GM19463 (cell line): ENCODE data around the gene BACE2.
"Not testable (repeated sequence)": the region's sequence is repeated elsewhere in the genome, so short reads cannot be mapped to it uniquely, and the experiment has no call there.

Experiments
- ATAC-seq: cut with Tn5 transposase; IDR thresholded peaks from one replicate; pipeline ENCODE4 v1.9.1; 2021; ENCODE audit warnings: mild to moderate bottlenecking, moderate library complexity; ENCODE audit not compliant: unreplicated experiment

The BACE2 gene

DNA sequence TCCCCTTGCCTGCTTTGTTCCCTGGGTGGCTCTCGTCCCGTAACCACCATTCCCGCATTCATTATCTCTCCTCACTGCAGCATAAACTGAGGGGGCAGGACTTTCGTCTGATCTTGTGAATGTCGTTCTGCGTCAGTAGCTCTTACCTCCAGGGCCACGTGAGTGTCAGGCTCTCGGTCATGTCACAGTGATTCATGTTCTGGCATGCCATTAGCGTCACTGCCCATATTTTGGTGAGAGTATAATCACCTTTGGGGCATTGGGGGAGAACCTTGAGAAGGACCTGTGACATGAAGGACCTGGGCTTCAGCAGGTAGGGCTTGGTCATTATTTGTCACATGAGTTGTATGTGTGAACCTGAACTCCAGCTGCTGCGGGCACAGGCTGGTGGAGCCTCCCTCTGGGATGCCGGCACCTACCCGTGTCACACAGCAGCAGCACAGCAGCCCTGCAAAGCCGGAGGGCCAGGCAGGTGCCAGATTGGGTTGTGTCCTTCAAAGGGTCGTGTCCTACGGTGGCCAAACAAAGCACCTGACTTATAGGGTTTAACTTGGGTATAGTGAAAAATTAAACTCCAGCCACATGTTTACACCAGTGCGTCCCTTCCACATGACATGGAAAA, 68.5 kb downstream of the BACE2 start:
- no peak for ATAC-seq

DNA sequence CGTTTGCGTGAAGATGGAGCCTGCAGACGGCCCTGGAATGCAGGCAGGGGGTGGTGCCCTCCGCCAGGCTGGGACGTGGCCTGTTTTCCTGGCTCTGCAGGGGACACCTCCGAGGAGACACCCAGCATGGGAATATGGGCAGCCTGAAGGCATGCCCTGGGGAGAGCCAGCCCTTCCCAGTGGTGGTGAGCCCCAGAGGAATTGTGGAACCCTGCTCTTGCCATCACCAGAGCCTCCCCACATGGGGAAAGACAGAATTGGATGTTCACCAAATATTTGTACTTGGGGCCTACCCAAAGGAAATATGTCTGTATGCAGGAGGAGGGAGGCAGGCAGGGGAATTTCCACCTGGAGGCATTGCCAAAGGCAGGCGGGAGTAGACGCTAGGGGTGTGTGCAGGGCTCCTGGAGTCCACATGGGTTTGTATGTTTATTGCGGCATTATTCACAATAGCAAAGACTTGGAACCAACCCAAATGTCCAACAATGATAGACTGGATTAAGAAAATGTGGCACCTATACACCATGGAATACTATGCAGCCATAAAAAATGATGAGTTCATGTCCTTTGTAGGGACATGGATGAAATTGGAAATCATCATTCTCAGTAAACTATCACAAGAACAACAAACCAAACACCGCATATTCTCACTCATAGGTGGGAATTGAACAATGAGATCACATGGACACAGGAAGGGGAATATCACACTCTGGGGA, 70.3 kb downstream of the BACE2 start:
- ATAC-seq, result not testable (repeated sequence)

DNA sequence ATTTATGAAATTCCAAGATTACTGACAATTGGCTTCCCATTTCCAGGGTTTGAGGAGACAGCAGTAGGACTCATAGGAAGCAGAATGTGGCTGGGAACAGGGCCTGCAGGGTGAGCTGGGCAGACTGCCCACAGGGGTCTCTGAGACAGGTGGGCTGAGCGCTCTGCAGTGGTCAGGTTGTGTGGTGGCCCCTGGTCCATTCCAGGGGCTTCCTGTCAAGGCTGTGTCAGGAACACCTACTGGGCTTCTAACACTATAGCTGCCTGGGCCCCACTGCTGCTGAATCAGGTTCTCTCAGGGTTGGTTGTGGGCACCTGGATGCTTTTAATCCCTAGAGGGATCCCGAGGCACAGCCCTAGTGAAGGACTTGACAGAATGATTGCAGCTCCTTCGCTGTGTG, 72.1 kb downstream of the BACE2 start:
- no peak for ATAC-seq

DNA sequence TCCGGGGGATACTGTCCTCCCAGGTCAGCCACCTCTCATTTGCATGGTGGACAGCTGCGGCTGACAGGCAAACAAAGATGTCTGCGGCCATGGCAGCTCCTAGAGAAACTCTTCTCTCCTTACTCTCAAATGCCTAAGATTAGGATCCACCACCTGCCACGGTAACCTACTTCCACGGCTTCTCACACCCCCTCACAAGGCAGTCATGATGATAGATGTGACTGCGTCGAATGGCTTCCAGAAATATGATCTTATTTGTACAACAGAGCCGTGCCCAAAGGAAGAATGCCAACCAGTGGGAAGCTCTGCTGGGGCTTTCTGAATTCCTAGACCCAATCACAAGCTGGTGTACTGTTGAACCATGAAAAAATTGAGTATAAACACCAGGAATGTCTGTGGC, 73.4 kb downstream of the BACE2 start:
- no peak for ATAC-seq

DNA sequence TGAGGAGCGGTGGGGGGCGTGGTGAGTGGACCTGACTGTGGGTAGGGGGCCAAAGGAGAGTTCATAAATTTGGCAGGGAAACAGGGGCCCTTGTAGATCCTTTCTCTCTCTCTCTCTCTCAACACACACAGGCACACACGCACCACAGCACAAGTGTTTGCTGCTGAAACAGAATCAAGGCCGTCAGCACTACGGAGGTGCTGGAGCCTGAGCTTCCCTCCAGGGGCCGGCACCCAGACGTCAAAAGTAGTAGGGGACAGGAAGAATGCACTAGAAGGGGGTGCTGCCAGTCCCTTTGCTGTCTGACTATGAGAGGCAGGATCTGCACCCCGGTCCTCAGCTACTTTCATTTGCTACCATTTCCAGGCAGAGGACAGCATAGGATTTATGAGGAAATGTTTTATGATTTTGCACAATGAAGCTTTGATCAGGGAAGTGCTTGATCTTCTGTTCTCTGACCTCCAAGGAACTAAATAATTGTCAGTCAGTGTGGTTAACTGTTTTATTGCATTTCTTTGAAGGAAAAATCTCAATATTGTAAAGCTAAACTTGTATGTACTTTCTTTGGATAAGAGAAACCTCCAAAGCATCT, 74.4 kb downstream of the BACE2 start:
- ATAC-seq, result no peak

DNA sequence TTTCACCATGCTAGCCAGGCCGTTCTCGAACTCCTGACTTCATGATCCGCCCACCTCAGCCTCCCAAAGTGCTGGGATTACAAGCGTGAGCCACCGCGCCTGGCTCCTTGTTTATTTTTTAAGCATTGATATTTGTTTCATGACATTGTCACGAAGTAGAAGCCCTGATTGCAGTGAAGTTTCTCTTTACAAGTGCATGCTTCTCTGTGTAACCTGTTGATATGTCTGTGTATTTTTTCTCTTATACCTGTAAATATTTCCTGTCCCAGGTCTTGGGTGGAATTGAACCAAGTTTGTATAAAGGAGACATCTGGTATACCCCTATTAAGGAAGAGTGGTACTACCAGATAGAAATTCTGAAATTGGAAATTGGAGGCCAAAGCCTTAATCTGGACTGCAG, 75.1 kb downstream of the BACE2 start:
- ATAC-seq, result no peak

DNA sequence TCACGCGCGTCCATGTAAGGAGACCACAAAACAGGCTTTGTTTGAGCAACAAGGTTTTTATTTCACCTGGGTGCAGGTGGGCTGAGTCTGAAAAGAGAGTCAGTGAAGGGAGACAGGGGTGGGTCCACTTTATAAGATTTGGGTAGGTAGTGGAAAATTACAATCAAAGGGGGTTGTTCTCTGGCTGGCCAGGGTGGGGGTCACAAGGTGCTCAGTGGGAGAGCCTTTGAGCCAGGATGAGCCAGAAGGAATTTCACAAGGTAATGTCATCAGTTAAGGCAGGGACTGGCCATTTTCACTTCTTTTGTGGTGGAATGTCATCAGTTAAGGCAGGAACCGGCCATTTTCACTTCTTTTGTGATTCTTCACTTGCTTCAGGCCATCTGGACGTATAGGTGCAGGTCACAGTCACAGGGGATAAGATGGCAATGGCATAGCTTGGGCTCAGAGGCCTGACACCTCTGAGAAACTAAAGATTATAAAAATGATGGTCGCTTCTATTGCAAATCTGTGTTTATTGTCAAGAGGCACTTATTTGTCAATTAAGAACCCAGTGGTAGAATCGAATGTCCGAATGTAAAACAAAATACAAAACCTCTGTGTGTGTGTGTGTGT, 76.4 kb downstream of the BACE2 start:
- ATAC-seq, result not testable (repeated sequence)

DNA sequence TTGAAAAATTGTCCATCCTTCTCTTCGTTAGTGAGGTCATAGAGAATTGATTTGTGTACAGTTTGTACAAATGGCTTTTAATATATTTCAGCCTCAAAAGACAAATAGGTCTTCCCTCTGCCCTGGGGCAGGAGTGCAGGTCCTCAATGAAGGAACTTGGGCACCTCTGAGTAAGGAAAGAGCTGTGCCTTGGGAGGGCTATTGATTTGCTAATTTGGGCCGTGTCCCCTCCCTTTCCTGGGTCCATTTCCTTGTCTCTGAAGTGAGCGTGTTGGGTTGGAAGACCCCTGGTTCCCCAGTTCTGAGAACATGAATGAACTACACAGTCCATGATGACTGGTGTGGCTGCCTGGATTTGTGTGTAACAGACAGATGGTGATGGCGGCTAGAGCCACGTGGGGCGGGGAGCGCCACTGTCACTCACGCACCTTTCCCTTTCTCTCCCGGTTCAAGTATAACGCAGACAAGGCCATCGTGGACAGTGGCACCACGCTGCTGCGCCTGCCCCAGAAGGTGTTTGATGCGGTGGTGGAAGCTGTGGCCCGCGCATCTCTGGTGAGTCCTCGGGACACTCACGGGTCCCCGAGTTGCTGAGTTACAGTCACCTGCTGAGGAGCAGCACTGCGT, 77.7 kb downstream of the BACE2 start:
- ATAC-seq, result no peak

DNA sequence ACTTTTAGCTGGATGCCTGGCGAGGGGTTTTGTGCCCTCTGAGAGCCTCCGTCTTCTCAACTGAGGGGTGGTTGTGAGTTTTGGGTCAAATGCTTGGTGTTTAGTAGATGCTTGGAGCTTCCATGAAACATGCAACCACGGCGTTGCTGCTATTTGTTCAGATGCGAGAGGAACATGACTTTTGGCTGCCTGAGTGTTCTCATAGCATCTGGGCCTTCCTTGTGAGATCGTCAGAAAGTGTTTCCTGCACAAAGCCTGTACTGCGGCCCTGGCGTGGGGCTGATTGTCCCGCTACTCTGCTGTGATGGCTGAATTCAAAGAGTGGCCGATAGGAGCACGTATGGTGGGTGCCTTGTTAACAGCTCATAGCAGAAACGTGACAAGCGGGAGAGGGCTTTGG, 78.8 kb downstream of the BACE2 start:
- ATAC-seq, result no peak

DNA sequence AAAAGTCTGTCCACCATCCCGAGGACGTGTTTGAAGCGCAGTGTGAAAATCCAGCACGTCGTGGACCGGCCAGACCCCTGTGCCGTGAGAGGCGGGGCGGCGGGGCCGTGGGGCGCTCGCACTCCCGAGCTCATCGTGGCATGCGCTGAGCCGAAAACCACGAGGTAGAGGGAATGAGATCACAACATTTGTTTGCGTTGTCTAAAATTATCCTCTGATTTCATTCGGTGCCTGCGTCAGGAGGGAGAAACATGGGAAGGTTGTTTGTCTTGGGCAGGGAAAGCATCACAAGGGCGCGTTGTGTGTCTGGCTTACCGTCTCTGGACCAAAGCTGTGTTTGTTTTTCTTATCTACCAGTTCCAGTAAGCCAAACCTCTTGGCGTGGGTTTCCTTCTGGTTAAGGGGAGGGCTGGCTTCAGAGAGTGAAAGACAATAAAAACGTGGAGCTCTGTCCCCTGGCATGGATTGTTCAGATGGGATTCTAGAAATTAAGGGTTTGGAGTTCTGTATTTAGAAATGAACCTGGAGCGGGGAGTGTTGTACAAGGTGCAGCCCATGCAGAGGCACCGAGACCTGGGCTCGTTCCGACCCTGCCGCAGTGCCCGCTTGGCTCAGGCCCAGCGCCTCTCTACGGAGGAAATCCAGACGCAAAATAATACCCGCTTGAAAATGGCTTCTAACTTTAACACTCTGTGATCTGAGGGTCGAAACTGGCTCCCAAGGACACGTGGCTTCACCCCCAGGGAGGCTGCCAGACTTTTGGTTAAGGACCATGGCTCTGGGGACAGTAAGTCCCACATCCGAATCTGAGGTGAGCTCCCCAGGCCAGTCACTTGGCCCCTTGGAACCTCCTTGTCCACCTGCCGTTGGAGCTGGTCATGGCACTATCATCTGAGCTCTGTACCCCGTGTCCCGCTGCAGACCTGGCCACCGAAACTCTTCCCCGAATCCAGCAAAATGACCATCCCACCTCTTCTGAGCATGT, 79.9 kb downstream of the BACE2 start:
- ATAC-seq, result no peak

DNA sequence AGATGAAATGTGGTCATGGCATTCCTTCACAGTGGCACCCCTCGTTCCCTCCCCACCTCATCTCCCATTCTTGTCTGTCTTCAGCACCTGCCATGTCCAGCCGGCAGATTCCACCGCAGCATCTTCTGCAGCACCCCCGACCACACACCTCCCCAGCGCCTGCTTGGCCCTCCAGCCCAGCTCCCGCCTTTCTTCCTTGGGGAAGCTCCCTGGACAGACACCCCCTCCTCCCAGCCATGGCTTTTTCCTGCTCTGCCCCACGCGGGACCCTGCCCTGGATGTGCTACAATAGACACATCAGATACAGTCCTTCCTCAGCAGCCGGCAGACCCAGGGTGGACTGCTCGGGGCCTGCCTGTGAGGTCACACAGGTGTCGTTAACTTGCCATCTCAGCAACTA, 81.5 kb downstream of the BACE2 start:
- ATAC-seq, result no peak

DNA sequence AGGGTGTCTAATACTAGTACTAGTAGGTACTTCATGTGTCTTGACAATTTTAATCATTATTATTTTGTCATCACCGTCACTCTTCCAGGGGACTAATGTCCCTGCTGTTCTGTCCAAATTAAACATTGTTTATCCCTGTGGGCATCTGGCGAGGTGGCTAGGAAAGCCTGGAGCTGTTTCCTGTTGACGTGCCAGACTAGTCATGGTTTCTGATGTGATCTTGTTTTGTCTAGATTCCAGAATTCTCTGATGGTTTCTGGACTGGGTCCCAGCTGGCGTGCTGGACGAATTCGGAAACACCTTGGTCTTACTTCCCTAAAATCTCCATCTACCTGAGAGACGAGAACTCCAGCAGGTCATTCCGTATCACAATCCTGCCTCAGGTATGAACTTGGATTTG, 82.6 kb downstream of the BACE2 start:
- ATAC-seq, result no peak

DNA sequence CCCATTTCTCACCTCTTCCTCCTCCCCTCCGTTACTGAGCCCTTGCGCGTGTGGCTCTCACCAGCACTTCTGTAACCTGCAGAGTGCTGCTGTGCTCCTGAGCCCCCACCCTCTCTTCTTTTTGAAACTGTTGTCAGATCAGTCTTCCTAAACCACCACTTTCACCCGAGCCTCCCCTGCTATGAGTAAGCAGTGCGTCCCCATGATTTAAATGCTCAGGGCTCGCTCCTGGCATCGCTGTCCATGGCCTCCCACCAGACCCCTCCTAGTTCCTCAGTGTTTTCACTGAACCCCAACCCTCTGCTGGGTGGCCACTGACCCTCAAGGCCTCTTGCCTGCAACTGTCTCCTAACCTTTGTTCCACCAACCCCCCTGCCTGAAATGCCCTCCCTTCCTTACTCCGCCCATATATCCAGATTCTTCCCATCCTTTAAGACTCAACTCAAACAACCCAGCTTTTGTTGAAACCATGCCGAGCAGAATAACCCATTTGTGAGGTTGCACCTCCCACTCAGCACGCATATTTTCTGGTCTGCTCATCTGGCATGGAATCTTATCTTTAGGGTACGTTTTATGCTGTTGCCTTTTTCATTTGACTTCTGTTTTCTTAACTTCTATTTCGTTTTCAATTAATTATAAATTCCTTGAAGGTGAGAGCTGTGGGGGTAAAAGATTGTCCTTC, 84.1 kb downstream of the BACE2 start:
- ATAC-seq, result no peak

DNA sequence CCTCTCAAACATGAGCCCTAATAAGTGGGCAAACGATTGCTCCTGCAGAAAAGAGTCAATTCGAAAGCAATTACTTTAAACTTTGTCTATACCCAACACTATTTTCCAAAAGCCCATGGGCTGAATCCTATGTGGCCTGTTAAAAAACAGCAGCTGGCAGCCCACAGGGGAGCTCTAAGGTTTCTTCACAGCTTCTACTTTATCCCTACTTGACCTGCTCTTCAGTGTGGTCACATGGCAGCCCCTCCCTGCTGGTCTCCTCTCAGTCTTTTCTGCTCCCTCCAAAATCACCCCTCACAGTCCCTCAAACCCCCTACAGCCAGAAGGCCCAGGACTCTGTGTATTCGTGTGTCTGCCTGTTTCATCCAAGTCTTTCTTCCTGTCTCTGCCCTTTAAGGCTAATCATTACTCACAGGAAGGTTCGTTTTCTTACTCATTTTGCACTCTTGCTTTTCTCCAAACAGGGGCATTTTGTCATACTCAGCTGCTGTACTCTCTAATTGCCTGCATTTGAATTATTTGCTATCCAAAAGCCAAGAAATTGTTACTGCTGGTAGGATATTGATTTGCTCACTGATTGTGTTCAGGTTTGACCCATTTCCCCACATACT, 86.2 kb downstream of the BACE2 start:
- no peak for ATAC-seq

DNA sequence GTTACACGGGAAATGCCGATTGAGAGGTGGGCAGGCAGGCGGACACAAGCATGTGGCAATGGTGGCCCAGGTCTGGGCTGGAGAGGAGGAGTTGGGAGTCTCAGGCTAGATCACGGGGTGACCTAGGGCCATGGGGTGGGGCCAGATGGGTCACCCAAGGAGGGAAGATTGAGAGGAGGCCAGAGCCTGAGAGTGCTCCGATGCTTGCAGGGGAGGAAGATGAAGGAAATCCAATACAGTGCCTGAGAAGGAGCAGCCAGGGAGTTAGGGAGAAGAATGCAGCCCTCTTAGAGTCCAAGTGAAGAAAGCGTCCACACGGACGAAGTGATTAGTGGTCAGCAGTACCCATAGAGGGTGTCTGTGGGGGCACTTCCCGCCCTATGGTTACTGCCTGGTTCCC, 87.2 kb downstream of the BACE2 start:
- ATAC-seq, result no peak

DNA sequence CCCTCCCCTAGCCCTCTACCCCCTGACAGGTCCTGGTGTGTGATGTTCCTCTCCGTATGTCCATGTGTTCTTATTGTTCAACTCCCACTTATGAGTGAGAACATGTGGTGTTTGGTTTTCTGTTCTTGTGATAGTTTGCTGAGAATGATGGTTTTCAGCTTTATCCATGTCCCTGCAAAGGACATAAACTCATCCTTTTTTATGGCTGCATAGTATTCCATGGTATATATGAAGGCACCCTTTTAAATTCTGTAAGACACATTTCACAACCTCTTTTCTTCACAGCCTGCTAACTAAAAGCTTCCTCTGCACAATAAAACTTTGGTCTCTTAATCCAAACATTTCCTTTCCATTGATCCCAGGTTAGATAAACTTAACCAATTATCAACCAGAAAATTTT, 88.3 kb downstream of the BACE2 start:
- not testable (repeated sequence) for ATAC-seq

DNA sequence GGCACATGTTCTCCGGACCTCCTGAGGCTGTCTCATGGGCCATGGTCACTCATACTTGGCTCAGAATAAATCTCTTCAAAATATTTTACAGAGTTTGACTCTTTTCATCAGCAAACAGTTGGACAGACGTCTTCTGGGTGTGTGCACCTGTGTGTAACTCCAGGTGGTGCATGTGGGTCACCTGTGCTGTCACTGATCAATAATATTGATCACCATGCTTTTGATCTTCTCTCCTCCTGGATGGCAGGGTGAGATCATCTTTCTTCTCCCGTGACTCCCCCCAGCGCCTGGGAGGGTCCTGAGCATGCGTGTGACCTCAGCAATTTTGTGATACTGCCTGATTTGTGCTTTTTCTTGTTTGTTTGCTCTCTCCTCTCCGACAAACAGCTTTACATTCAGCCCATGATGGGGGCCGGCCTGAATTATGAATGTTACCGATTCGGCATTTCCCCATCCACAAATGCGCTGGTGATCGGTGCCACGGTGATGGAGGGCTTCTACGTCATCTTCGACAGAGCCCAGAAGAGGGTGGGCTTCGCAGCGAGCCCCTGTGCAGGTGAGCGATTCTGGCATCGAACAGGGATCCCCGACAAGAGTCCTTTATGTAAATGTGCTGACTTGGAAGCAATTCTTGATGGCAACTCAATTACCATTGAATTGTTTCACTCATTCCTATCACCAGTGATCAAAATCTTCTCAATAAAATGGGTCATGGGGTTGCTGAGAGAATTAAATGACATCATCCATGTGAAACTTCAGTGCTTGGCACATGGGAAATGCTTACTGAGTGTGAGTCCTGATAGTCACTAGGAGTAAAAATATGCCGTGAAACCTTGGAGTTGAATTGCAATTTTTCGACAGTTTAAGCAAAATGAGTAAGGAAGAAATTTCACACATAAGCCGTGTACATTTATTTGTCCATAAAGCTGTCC, 89.1 kb downstream of the BACE2 start:
- ATAC-seq, result no peak

DNA sequence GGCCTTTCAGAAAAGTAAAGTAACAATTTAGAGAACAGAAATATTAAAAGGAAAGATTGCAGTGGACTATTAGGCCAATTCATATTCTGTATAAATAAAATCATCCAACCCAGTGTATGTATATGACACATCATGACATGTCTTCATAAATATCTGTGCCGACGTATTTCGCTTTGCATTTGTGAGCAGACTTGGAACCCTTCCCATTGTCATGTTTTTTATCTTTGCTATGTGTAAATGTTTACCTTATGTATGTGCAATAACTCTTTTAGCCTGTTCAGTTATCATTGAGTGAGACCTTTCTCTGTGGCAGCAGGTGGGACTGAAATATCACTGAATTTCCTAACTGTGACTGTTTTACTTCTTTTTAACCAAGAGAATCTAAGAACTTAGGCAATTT, 90.7 kb downstream of the BACE2 start:
- no peak for ATAC-seq
